NCI-H1105 (cell line): ENCODE data around the gene GRN.
"Not testable (repeated sequence)": the region's sequence is repeated elsewhere in the genome, so short reads cannot be mapped to it uniquely, and the experiment has no call there.

Source experiments
- DNase-seq: peaks from one replicate; lab custom pipeline; 2025; lab: John Stamatoyannopoulos, UW

GRN gene

DNA sequence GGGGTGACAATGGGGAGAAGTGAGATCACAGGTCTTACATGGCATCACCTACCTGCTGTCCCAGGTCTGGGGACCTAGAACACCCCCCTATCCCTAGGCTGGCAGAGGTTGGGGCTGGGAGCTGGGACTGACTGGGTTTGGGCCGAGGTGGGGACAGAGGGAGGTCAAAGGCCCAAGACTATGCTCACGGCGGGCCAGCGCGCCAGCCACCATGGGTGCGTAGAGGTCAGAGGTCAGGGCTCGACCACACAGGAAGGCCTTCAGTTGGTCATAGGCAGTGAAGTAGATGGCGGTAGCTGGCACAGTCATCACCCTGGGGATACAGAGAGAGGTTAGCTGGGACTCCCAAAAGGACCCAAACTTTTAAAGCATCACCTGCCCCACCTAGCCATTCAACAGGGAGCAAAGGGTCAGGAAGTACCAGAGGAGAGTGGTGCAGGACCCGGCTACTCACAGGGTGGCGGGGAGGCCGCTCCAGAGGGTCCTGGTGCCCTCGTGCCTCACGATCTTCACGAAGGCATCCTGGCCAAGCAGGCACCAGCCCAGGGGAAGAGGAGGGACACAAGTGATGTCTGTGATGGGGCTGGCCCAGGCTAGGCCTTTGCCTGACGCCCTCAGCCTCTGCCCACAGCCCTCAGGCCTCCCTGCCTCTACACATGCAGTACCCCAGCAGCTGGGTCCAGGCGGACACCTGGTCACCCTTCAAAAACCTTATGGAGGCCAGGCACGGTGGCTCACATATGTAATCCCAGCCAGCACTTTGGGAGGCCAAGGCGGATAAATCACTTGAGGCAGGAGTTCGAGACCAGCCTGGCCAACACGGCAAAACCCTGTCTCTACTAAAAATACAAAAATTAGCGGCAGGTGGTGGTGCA lies 23.6 kb upstream of the GRN start:
- DNase-seq: no peak

DNA sequence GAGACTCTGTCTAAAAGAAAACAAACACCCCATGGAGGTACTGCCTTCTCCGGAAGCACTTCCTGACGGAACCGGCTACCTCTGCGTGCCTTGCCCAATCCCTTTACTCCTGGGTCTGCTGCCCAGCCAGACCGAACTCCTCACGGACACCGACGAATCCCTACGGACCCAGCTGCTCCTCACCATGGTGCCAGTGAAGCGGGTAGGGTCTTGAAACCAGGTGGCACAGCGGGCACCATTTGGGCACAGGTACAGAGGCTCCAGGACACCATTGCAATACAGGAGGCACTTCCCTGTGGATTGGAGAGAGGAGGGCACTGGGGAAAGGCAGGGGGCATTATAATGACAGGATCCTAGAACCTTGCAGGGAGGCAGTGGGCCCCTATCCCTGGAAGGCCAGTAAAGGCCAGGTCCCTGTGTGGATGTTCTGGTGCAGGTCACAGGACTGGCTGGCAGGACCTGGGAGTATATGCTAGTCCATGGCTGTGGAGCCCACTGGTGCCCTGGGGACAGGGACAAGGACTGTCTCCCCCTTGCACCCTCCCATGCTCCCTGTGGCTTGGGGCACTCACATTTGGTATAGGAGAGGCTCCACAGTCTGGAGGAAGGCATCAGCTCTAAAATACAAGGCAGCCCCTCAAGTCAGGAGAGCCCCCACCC lies 22.7 kb upstream of the GRN start:
- DNase-seq: no peak

DNA sequence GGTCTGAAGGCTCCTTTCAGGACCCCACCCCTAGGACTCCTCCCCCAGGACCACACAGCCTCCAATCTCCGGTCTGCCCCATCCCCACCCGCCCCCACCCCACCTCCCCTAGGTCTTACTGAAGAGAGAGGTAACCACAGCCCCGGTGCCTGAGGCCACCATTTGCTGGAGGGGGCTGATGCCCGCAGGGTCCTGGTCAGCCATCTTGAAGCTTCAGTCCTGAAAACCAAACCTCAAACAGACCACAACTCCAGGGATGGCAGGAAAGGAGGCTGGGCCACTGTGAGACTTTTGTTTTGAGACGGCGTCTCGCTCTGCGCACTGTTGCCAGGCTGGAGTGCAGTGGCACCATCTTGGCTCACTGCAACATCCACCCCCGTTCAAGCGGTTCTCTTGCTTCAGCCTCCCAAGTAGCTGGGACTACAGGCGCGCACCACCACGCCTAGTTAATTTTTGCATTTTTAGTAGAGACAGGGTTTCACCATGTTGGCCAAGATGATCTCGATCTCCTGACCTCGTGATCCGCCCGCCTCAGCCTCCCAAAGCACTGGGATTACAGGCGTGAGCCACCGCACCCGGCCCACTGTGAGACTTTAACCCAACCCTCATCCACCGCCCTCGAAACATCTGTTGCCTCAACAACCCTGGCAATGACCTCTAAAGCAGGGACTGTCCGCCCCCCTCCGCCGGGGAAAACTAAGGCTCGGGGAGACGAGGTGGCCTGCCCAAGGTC lies 21.6 kb upstream of the GRN start:
- no peak for DNase-seq

GRCh38 chr17:44324092-44324570 lies 21.0 kb upstream of the GRN start:
- DNase-seq: no peak

- DNase-seq: peak; percentile 81
Measured at GRCh38 chr17:44324571-44325275, 20.4 kb upstream of the GRN start, which contains the start of gene SLC25A39. Gene SLC25A39 (minus strand): TSS chr17:44324823. CDS start chr17:44323562, 1,261 bp downstream.

DNA sequence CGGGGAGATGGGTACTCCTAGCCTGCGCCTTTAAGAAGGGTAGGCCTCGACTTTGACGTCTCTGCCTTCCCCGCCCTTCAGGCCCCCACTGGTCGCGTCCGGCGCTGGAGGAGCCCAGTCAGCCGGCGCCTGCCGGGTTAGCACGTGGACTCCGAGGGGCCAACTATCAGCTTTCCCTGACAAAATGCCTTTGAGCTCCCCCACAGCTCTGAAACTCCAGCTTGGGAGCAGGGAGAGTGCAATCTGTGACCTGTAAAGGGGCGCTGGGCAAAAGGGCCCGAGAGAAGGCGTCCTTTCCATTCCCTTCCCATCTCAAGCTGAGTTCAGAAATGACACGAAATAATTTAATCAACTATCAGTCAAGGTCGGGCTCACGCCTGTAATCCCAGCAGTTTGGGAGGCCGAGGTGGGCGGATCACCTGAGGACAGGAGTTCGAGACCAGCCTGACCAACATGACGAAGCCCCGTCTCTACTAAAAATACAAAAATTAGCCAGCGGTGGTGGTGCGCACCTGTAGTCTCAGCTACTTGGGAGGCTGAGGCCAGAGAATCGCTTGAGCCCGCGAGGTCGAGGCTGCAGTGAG lies 18.1 kb upstream of the GRN start:
- DNase-seq: peak; percentile 87

- DNase-seq: no peak
Measured at GRCh38 chr17:44327715-44328449, 17.2 kb upstream of the GRN start.

- not testable (repeated sequence) for DNase-seq
Measured at GRCh38 chr17:44329516-44329915, 15.6 kb upstream of the GRN start.

- not testable (repeated sequence) for DNase-seq
Measured at GRCh38 chr17:44330263-44330662, 14.8 kb upstream of the GRN start.

- peak; percentile 44 for DNase-seq
Measured at GRCh38 chr17:44331249-44331760, 13.8 kb upstream of the GRN start.

- no peak for DNase-seq
Measured at GRCh38 chr17:44333371-44333770, 11.7 kb upstream of the GRN start.

DNA sequence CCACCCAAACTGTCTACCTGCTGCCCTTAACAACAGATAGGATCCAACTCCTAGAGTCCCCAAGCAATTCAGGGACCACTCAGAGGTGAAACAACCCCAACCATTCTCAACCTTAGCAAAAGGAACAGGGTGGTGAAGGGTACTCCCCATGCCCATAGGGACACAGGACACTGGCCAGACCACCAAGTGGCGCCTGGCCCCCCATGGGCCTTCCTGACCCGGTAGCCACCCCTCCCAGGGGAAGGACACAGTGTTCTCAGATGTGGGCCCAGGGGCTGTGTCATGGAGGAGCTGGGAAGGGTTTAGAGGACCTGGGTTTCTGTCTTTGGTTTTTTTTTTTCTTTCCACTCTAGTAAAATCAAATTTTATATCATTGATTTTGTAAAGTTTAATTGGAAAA lies 10.8 kb upstream of the GRN start:
- DNase-seq: no peak

DNA sequence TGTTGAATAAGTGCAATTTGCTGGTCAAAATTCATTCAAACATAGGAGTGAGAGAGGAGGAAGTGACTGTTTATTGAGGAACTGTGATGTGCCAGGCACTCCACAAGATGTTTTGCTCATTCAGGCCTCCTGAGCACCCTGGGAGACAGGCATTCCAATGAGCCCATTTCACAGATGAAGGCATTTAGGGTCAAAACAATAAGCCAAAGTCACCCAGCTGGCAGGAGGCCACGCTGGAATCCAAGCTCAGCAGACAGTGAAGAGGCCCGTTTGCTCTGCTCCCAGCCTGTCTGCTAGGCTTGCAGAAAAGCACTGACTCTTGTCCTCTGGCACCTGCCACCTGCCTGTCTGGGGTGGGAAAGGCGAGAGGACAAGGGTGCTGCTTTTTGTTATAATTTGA lies 10.4 kb upstream of the GRN start:
- DNase-seq: no peak

- no peak for DNase-seq
Measured at GRCh38 chr17:44335564-44335963, 9.5 kb upstream of the GRN start.

- no peak for DNase-seq
Measured at GRCh38 chr17:44335968-44336367, 9.1 kb upstream of the GRN start.

- DNase-seq: no peak
Measured at GRCh38 chr17:44338702-44339101, 6.4 kb upstream of the GRN start.

GRCh38 chr17:44340553-44340952 lies 4.5 kb upstream of the GRN start:
- not testable (repeated sequence) for DNase-seq

- DNase-seq: no peak
Measured at GRCh38 chr17:44343510-44344209, 1.4 kb upstream of the GRN start.

DNA sequence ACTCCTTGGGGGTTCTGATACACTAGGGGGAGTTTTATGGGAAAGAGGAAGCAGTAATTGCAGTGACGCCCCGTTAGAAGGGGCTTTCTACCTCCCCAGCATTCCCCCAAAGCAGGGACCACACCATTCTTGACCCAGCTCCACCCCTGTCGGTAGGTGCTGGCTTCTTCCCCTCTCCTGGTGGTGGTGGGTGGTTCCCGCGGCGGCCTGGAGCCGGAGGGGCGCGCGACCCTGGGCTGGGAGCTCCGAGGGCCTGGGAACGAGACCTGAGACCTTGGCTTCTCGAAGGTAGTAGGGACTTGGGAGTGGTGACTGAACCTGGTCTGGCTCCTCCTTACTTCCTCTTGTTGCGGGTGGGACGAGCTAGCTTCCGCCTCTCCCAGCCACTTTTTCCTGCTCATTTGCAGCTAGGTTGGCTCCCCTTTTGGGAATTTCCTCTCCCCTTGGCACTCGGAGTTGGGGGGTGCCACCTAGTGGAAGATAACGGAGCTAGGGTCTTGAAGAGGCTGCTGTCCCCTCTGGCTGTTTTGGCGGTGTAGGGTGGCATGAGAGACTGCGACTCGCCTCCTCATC lies 438 bp downstream of the GRN start:
- peak; percentile 68 for DNase-seq
